ENCODE measurements around the gene LRRK1.

- TF ChIP-seq CTCF (IDR thresholded peaks at IDR 0.05) (no peak), POLR2A (IDR thresholded peaks at IDR 0.05) (no peak)
Measured at GRCh38 chr15:101033801-101034200, 114.6 kb downstream of the LRRK1 start.
